ENCODE measurements around the gene PEX16. TPM values are rescaled to one million over a fixed set of nuclear protein-coding genes. Genes with fewer than 3 reads are reported as not detected.

Gene PEX16
- total and polyA plus RNA-seq, 8 donors: 10.0 to 23.4 (median 14.0) TPM

DNA sequence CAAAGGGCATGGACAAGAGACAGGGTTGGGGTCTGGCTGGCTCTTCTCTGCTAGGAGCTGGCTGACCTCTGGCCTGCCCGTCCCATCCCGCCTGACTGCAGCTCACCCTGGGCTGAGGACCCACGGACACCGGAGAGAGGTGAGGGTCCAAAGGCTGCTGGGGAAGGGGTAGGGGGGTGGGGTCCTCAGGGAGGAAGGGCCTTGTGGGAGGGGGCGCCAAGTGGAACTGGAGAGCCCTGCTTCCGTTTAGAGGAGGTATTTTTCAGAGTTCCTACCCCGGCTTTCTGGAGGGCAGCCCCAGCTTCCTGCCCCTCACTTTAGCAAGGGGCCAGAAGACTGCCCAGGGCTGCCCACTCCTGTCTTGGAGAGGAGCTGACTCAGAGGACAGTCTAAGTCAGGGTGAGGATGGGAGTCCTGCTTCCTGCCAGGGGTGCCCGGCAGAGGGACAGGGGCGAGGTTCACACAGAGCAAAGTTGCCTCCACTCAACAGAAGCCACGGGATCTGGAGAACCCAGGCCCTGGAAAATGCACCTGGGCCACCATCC, 11.9 kb upstream of the PEX16 start:
- H3K27ac ChIP-seq: peak overlapping the region in 1 of 2 donors; percentile 23
- no peaks in the 10 kb centered on the region for H3K9me3 ChIP-seq
- TF ChIP-seq, protein P1, sequence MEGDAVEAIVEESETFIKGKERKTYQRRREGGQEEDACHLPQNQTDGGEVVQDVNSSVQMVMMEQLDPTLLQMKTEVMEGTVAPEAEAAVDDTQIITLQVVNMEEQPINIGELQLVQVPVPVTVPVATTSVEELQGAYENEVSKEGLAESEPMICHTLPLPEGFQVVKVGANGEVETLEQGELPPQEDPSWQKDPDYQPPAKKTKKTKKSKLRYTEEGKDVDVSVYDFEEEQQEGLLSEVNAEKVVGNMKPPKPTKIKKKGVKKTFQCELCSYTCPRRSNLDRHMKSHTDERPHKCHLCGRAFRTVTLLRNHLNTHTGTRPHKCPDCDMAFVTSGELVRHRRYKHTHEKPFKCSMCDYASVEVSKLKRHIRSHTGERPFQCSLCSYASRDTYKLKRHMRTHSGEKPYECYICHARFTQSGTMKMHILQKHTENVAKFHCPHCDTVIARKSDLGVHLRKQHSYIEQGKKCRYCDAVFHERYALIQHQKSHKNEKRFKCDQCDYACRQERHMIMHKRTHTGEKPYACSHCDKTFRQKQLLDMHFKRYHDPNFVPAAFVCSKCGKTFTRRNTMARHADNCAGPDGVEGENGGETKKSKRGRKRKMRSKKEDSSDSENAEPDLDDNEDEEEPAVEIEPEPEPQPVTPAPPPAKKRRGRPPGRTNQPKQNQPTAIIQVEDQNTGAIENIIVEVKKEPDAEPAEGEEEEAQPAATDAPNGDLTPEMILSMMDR (IDR thresholded peaks at IDR 0.05): no peak
- H3K27me3 ChIP-seq: peaks cover 0 to 14% of the 10 kb centered on the region in 2 donors
- intact Hi-C loops (cut with DNase I): no loop called here
- no peak overlapping the region for H3K4me3 ChIP-seq
- ATAC-seq: peak; percentile 39
- peaks cover 0 to 39% of the 10 kb centered on the region in 2 donors for H3K36me3 ChIP-seq
- no peak for DNase-seq
- peaks cover 0 to 22% of the 10 kb centered on the region in 2 donors for H3K4me1 ChIP-seq

DNA sequence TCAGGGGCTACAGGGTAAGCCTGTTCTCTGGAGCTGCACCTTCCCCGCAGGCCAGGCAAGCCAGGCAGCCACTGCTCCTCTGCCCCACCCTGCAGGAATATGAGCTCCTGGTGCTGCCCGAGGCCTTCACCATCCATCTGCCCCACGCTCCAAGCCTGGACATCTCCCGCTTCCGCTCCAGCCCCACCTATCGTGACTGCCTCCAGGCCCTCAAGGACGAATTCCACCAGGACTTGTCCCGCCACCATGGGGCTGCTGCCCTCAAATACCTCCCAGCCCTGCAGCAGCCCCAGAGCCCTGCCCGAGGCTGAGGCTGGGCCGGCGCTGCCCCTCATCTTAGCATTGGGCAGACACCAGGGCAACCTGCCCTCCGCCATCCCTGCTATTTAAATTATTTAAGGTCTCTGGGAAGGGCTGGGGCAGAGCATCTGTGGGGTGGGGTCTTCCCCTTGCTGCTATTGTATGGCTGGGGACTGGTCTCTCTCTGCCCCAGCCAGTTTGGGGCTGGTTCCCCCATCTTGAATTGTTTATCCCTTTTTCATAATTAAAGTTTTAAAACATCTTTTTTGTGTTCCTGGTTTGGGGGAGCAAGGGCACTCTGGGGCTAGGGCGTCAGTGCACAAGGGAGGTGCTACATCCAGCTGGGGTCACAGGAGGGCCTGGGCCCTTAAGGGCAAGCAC, 11.0 kb upstream of the PEX16 start:
- intact Hi-C loops (cut with DNase I): no loop called here
- Histone ChIP-seq H3K27ac (no peak overlapping the region), H3K9me3 (no peaks in the 10 kb centered on the region), H3K27me3 (peaks cover 0 to 23% of the 10 kb centered on the region in 2 donors), H3K4me3 (no peak overlapping the region), H3K4me1 (peaks cover 0 to 22% of the 10 kb centered on the region in 2 donors), H3K36me3 (peaks cover 0 to 31% of the 10 kb centered on the region in 2 donors)
- TF ChIP-seq, protein P1 (IDR thresholded peaks at IDR 0.05): no peak
- ATAC-seq (no peak), DNase-seq (no peak)

DNA sequence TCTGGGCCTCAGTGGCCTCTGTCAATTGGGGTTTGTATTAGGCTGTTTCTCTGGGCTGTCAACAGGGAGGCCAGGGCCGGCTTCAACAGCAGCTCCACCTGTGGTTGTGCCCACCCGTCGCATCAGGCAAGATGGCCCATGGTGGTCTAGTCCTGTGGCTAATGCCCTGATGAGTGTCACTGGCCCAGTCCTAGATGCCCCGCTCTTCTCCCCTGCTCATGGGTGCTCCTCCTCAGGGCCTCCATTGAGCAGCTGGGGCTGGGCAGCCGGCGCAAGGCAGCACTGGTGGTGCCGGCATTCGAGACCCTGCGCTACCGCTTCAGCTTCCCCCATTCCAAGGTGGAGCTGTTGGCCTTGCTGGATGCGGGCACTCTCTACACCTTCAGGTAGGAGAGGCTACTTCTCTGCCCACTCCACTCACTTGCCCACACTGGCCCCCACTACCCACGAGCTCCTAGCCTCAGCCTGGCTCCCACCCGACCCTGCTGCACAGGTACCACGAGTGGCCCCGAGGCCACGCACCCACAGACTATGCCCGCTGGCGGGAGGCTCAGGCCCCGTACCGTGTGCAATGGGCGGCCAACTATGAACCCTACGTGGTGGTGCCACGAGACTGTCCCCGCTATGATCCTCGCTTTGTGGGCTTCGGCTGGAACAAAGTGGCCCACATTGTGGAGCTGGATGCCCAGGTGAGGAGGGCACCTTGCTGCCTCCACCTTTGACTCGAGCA, 10.2 kb upstream of the PEX16 start:
- ATAC-seq (no peak), DNase-seq (no peak)
- TF ChIP-seq, protein P1 (IDR thresholded peaks at IDR 0.05): no peak
- peaks cover 6 to 31% of the 10 kb centered on the region in 2 donors for H3K27me3 ChIP-seq
- intact Hi-C loops (cut with DNase I): no loop called here
- H3K27ac ChIP-seq: no peak overlapping the region
- H3K4me1 ChIP-seq: peaks cover 0 to 29% of the 10 kb centered on the region in 2 donors
- H3K9me3 ChIP-seq: no peaks in the 10 kb centered on the region
- no peak overlapping the region for H3K4me3 ChIP-seq
- H3K36me3 ChIP-seq: peaks cover 0 to 22% of the 10 kb centered on the region in 2 donors

DNA sequence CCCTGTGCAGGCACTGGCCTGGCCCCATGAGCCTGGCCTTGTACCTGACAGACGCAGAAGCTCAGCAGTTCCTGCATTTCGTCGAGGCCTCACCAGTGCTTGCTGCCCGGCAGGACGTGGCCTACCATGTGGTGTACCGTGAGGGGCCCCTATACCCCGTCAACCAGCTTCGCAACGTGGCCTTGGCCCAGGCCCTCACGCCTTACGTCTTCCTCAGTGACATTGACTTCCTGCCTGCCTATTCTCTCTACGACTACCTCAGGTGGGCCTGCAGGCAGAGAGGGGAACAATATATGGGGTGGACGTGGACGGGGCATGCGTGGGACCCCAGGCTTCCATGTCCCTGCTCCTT, 9.6 kb upstream of the PEX16 start:
- Histone ChIP-seq H3K9me3 (no peaks in the 10 kb centered on the region), H3K36me3 (peaks cover 0 to 17% of the 10 kb centered on the region in 2 donors), H3K27me3 (peaks cover 12 to 37% of the 10 kb centered on the region in 2 donors), H3K4me1 (peaks cover 0 to 34% of the 10 kb centered on the region in 2 donors), H3K4me3 (no peak overlapping the region), H3K27ac (no peak overlapping the region)
- TF ChIP-seq, protein P1 (IDR thresholded peaks at IDR 0.05): no peak
- intact Hi-C loops (cut with DNase I): no loop called here
- no peak for DNase-seq
- ATAC-seq: no peak

Data from left lung (tissue), 10 donors.